GM19467 (cell line): ENCODE results near the gene SKP2.
"Not testable (repeated sequence)": the region's sequence is repeated elsewhere in the genome, so short reads cannot be mapped to it uniquely, and the experiment has no call there.

Experiments used
- ATAC-seq: cut with Tn5 transposase; IDR thresholded peaks from one replicate; pipeline ENCODE4 v1.9.1; 2021; ENCODE audit warnings: mild to moderate bottlenecking, moderate library complexity; ENCODE audit not compliant: unreplicated experiment

SKP2 gene

DNA sequence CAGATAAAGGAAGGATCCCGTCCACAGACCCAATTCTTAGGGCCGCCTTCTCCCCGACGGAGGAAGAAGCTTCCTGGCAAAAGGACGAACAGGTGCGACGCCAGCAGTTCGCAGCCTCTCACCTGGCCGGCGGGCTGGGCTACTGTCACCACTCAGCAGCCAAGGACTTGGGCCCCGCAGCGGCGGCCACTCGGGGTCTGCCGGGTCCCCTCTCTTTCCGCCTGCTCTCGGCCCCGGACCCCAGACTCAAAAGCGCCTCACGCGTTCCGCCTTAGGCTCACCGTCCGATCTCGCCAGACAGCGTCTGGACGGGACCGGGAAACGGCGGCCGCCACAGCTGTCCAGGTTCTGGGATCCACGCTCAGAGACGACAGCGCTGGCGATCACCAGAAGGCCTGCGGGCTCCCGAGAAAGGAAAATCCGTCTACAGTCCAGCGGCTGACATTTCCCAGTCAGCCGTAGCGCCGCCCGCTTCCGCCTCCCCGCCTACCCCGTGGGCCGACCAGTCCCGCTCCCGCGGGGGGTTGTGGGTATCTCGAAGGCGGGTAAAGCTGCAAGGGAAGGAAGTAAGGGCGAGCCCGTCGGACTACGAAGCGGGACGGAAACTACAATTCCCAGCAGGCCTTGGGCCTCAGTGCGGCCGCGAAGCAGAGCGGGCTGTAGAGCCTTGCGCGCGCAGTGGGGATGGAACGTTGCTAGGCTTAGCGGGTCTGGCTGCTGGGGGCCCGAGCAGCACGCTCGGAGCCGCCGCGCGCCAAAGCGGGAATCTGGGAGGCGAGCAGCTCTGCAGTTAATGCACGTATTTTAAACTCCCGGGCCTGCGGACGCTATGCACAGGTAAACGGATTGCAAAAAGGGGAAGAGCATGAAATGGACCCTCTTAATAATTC is at the start of gene SKP2, which contains the start of gene LMBRD2:
SKP2 (plus strand) TSS at position 678 of the 890 bp plus-strand sequence; CDS start at position 830, 152 bp downstream.
LMBRD2 (minus strand) TSS at position 454 of the 890 bp plus-strand sequence. CDS start 8,538 bp downstream, outside the sequence.
- ATAC-seq, result peak; percentile 99

DNA sequence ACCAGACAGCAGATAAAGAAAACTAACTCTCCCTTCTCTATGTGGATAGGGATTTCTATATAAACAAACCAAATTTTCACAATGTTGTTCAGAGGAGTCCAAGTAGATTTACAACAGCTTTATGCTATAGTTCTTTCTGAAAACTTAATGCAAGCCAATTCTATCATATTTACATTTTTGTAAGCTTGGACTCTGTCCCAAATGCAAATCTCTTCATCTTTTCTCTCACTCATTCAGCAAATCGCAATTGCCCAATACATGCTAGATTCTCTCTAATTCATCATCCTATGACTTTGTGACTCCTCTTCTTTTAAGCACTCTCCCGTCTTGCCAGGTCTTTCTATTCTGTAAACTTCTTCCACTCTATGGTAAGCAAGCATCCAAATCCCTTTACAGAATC is 46.1 kb upstream of the SKP2 start:
- no peak for ATAC-seq

DNA sequence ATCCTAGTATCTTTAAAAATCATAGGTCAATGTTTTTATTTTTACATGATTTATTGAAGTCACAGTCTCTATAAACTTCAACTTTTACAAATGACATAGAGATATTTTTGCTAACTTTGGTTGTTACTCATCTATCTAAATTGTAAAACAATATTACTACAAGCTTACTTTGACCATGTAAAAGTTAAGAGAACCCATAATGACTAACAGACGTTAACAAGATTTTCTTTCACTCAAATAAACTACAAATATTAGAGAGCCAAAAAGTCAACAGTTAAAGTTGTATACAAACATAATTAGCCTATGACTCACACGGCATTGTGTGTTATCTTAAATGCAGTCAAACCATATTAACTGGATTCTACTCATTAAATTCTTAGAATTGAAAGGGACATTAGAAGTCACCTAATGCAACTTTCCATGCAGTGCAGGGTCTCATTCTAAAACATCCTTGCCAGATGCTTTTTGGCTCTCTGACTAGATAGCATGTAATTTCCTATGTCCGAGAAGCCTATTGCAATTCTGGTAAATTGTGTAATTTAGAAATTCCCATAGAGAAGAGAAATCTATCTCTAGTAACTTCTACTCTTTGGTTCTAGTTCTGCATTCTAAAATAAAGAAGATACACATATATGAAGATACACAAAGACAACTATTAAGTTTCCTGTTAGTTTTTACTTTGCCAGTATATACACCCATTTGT is 43.0 kb upstream of the SKP2 start:
- ATAC-seq, result no peak

DNA sequence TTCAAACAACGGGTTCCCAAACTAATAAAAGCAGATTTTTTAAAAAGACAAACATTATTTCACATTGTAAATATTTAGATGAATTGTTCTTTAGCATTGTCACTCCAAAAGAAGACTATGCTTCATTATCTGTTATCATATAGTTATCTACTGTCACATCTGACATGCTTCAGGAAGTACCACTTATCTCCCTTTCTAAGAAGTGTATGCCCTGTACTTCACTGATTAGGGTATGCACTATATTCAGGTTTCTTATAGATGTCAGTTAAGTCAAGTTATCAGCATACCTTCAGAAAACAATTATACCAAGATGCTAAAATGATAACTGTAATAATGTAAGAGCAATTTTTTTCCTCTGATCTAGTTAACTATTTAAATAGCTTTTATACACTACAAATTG is 40.7 kb upstream of the SKP2 start:
- no peak for ATAC-seq

DNA sequence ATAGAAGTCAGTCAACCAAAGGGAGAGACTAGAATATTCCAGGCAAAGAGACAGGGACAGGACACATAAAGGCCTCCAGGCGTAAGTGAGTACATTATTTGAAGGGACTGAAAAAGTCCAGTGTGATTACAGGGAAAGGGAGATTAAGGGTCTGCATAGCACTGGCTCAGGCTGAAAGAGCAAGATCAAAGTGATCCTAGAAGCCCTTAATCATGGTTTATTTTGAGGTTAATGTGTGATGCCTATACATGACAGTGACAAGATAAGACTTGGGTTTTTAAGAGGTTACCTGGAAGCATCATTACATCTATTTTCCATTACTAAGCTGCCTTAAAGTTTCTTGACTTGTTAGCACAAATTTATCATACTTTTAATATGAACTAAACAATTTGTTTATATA is 26.0 kb upstream of the SKP2 start:
- no peak for ATAC-seq

DNA sequence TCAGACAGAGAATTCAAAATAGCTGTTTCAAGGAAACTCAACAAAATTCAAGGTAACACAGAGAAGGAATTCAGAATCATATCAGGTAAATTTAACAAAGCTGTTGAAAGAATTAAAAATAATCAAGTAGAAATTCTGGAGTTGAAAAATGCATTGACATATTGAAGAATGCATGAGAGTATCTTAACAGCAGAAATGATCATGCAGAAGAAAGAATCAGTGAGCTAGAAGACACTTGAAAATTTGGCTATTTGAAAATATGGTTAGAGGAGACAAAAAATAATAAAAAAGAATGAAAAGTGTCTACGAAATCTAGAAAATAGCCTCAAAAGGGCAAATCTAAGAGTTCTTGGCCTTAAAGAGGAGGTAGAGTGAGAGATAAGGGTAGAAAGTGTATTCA is 23.1 kb upstream of the SKP2 start:
- no peak for ATAC-seq

DNA sequence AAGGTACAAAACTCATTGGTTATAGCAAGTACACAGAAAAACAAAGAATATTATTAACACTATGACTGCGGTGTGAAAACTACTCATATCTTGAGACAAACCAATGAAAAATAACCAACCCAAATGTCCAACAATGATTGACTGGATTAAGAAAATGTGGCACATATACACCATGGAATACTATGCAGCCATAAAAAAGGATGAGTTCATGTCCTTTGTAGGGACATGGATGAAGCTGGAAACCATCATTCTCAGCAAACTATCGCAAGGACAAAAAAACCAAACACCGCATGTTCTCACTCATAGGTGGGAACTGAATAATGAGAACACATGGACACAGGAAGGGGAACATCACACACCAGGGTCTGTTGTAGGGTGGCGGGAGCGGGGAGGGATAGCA is 22.2 kb upstream of the SKP2 start:
- not testable (repeated sequence) for ATAC-seq

DNA sequence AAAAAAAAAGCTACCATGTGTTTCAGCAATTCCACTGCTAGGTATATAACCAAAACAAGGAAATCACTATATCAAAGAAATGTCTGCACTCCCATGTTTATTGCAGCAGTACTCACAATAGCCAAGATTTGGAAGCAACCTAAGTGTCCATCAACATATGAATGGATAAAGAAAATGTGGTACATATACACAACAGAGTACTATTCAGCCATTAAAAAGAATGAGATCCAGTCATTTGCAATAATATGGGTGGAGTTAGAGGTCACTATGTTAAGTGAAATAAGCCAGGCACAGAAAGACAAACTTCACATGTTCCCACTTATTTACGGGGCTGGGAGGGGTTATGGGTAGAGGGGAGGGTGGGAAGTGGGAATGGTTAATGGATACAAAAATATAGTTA is 18.9 kb upstream of the SKP2 start:
- ATAC-seq, result not testable (repeated sequence)

DNA sequence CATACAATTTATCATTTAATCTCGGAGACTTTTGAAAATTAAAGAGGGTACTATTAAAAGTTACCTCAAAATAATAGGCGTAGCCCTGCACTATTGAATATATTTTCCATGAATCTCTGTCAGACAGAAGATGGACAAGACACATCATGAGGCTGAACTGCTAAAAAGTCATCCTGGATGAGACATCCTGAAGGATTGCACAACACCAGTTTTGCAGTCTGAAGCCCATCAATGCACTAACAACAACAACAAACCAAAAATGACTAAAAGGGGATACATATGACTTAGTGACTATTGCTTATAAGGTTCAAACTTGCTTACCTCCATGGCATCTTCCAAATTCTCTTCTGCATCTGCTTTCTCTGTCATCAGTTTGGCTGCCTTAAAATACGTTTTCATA is 15.9 kb upstream of the SKP2 start:
- ATAC-seq, result no peak

DNA sequence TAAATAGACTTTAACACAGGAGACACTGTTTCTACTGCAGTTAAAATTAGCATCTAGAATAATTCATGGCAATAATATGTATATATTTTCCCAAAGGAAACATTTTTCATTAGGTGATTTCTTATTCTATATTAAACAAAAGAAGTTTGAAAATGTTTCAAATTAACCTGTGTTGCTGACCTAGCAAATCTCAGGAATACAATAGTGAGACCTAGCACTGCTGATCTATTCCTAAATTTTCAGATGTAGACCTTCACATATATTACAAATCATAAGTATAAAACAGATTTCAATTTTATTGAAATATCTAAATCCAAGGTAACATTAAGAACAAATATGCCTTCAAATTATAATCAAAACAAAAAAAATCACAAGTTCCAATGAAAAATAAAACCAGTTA is 15.3 kb upstream of the SKP2 start:
- no peak for ATAC-seq

DNA sequence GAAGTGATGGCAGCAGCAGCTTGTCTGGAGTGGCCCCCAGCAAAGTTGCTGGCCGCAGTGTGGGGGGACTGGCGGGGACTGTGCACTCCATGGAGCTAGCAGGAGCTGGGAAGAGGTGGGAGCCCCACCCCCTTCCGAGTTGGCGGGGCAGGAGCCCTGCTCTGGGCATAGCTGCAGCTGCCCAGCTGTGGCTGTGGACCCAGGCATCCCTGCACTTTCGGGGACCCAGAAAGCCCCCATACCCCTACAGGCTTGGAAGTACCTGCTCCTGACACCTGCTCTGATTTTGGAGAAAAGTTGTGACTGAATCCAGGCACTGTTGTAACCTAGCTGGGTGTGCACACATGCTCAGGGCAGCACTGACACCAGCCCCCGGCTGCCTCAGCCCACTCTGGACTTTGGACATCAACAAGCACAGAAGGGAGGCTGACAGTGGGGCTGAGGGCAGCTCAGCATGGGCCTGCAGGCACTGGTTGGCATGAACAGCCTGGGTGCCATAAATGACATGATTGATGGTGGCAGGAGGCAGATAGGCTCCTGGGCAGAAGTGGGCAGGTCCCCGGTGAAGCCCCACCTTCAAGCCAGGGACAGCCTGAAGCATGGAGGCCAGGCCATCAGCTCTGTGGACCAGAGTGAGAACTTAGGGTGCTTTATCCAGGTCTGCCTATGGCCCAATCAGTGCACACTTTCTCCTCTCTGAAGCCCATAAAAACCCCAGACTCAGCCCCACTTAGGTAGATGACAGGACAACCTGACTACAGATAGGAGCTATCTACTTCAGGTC is 12.8 kb upstream of the SKP2 start:
- ATAC-seq, result no peak

DNA sequence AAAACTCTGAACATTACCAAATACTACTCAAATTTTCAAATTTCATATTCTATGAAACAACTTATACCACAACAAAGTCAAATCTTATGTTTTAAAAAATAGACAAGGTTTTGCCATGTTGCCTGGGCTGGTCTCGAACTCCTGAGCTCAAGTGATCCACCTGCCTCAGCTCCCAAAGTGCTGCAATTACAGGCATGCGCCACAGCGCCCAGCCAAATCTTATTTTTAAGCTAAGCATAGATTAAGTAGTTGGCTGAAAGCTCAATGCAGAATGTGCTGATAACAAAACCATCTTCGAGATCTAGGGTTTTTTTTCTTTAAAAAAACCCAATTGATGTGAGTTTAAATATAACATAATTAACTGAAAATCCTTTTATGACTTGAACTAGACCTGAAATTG is 6.6 kb upstream of the SKP2 start:
- ATAC-seq, result no peak

DNA sequence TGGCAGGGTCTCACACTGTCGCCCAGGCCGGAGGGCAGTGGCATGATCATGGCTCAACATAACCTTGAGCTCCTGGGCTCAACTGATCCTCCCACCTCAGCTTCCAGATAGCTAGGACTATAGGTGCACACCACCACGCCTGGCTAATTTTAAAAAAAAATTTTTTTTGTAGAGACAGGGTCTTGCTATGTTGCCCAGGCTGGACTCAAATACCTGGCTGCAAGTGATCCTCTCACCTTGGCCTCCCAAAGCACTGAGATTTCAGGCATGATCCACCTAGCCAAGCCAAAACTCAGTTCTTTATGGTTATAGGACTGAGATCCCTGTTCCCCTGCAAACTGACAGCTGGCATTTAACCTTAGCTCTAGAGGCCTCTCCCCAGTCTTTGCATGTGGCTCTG is 5.5 kb upstream of the SKP2 start:
- ATAC-seq, result no peak

DNA sequence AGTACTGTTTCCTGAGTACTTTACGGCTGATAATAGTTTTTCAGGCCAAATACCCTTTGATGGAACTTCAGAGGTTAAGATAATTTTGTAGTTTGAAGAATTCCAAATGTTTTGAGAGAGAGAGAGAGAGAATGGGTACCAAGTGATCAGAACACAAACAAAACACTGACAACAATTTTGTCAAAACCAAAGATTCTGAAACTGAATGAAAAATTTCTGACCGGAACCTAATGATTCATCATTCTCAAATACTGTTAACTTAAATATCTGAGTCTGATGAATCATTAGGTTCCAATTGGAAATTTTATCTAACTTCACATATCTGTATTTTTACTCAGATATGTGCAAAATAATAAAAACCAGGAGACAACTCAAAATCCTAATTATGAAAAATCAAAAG is 4.2 kb upstream of the SKP2 start:
- no peak for ATAC-seq

DNA sequence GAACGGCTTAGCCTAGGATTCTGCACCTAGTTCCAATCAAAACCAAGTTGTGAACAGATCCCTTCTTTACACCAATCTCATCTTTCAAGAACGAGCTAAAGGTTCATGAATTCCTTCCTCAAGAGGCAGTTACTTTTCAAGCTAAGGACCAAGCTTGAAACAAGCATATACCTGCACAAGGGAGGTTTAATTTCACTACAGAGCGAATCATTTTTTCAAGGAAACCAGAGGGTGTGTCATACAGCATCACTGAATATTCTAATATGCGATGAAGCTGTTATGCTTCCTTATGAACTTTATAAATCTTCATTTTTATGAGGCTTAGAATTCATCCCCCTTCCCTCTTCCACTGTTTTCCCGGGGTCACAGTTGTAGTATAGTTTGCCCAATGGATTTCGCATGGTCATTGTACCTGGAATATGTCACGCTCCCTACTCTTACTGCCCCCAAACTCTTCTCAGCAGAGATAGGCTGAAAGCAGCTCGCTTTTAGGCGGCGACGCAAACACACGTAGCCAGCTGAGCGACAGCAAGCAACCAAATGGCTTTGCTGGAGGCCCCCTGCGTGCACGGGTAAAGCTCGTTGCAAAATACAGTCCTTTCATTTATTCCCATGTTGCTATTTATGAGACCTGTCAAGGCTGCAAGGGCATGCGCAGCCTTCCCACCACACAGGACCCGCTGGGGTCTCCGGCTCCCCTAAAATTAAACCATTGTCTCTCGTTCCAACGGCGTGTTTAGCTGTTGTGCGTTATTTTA is 1.1 kb upstream of the SKP2 start:
- ATAC-seq, result no peak

DNA sequence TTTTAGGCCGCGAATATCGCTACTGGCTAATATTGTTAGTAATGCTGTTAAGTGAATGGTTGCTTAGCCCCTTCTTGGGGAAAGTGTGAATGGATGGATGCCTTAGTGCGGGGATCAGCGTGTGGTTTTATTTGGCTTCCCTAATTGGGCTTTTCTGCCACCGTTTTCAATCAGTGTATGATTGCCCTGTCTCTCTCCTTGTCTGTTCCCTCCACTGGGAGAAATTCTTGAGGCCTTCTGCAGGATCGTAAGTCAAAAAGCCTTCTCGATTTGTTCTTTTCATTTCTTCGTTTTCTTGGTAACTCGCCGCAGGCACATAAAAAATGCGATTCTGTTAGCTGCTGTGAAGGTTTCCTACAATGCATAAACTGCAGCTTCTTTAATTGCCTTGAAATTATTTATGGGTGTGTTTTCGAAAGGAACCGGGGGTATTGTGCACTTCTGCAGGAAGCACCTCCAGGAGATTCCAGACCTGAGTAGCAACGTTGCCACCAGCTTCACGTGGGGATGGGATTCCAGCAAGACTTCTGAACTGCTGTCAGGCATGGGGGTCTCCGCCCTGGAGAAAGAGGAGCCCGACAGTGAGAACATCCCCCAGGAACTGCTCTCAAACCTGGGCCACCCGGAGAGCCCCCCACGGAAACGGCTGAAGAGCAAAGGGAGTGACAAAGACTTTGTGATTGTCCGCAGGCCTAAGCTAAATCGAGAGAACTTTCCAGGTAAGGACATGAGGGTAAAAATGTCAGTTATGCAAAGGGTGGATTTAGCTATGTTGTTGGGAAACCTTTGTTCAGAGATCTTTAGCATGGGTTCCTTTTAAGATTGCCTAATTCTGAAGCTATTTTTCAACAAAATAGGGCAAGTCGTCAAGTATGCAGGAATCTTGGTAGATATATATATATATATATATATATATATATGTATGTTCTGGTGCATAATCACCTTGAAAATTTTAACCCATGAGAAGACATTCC is 700 bp downstream of the SKP2 start:
- ATAC-seq, result no peak

DNA sequence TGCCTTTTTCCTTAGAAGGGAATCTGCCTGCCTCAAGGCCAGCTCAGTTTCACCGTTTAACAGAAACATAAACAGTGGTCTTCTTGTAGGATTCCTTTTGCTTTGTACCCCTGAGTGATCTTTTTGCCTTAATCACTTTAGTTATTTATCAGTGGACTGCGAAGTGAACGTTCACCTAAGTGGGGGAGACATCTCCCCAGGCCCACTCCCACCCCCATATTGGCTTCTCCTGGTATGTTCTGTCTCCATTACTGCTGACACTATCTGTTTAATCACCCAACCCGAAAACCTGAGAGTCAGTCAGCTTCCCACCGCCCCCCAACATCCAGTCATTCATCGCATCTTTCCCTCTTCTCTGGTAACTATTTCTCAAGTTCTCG is 1.4 kb downstream of the SKP2 start:
- ATAC-seq, result no peak

DNA sequence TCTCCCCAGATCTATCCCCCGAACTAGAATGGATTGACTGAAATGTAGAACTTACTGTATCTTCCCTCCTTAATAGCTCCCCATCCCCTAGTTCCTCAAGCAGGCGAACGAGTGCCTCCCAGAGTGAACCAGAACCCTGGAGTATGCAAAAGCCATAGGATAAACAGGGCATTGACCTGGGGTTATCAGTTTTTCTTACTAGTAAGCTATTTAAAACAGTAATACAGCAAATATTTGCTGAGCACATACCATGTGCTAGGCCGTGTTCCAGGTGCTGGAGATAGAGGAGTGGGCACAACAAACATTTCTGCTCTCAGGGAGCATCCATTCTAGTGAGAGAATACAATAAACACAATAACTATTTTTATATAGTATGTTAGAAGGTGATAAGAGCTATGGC is 1.8 kb downstream of the SKP2 start:
- ATAC-seq, result no peak

DNA sequence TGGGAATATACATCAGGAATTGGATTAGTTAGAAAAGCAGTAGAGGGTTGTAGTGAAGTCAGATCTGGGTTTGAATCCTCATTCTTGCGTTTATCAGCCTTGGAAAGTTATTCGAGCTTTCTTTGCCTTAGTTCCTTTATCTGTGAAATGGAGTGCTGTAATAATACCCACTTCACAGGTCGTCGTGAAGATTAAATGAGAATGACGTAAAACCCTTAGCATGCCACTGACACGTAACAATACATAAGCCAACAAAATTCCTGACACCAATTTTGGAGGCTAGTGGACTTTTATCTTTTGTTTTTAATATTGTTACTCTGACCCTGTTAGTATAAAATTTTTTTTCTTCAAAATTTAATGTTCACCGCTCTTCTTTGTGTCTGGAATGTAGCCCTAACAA is 3.4 kb downstream of the SKP2 start:
- ATAC-seq, result no peak
